GM12875 (cell line): ENCODE results near the gene RIPOR3.
"Not testable (repeated sequence)": the region's sequence is repeated elsewhere in the genome, so short reads cannot be mapped to it uniquely, and the experiment has no call there.

Experiments used
- H3K4me3 ChIP-seq: one replicate; pipeline ENCODE4 v1.5.1; 2011; ENCODE audit warnings: low read depth, low read length, control low read depth
- CTCF ChIP-seq: IDR thresholded peaks from 2 replicates; pipeline ENCODE4 v1.5.1; 2011; ENCODE audit warnings: low read depth, mild to moderate bottlenecking, control low read depth, inconsistent platforms, low read length, moderate library complexity, borderline replicate concordance; ENCODE audit not compliant: insufficient read depth

The RIPOR3 gene

GRCh38 chr20:50546729-50547314 is 144.5 kb downstream of the RIPOR3 start:
- no peak for TF ChIP-seq CTCF
- H3K4me3 ChIP-seq: no peak overlapping the region

- no peak overlapping the region for H3K4me3 ChIP-seq
- TF ChIP-seq CTCF: no peak
Measured at GRCh38 chr20:50545126-50545525, 146.2 kb downstream of the RIPOR3 start.

GRCh38 chr20:50543326-50543725 is 148.0 kb downstream of the RIPOR3 start:
- TF ChIP-seq CTCF: no peak
- H3K4me3 ChIP-seq: no peak overlapping the region

- H3K4me3 ChIP-seq: no peak overlapping the region
- TF ChIP-seq CTCF: no peak
Measured at GRCh38 chr20:50541606-50542041, 149.7 kb downstream of the RIPOR3 start.

GRCh38 chr20:50540620-50541605 is 150.4 kb downstream of the RIPOR3 start:
- TF ChIP-seq CTCF: no peak
- no peak overlapping the region for H3K4me3 ChIP-seq

- H3K4me3 ChIP-seq: not testable (repeated sequence)
Measured at GRCh38 chr20:50539798-50540197, 151.5 kb downstream of the RIPOR3 start.

GRCh38 chr20:50538276-50538675 is 153.1 kb downstream of the RIPOR3 start:
- no peak overlapping the region for H3K4me3 ChIP-seq
- no peak for TF ChIP-seq CTCF
